Muscle of back (tissue), 11 donors: ENCODE data around the gene APOA4. TPM values are rescaled to one million over a fixed set of nuclear protein-coding genes. Genes with fewer than 3 reads are reported as not detected.
"Not testable (repeated sequence)": the region's sequence is repeated elsewhere in the genome, so short reads cannot be mapped to it uniquely, and the experiment has no call there.

Source experiments
- DNase-seq, 3 donors: peaks; one replicate each; pipeline versions ENCODE4 v3.0.0 to v3.0.0-alpha.2; 2013
- polyA plus RNA-seq, 10 donors: library from polyadenylated mRNA; unstranded; fragments of 120-200 nt; gene quantifications; one replicate each; pipeline ENCODE4 v1.2.1, GENCODE V29; 2013; ENCODE audit not compliant: insufficient read length in 10 of 10

APOA4 gene
- polyA plus RNA-seq, 10 donors: 0.88 TPM; not detected in 9

DNA sequence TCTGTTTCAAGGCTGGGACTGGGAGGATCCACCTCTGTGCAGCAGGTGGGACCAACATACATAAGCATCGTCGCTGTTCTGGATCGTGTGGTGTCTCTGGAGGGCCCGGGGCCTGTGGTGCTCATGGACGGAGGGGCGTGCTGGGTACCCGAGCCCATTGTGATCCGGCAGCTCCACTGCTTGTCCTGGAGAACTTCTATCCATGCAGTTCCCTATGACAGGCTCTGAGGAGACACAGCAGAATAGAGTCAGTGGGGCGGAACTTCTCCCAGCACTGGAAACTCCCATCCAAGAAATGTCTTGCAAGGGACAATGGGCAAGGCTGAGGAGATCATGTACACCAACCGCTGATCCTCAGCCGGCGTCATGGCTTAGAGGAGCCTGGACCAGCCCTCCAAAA lies 26.0 kb upstream of the APOA4 start:
- no peak for DNase-seq

DNA sequence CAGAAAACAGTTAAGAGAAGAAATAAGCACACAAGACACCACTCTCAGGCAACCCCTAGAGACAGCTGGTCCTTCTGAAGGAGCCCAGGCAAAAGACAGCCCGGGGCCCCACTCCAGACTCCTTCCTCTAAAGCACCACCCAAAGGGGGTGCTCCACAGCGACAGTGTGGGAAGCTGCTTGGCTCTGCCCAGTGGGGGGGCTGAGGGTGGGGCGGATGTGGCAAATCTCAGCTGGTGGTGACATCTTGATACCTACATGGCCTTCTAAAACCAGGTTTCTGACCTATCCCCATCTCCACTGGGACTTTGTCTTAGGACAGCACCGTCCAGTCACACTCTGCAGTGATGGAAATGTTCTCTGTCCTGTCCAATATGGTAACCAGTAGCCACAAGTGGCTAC lies 24.5 kb upstream of the APOA4 start:
- DNase-seq: no peak

DNA sequence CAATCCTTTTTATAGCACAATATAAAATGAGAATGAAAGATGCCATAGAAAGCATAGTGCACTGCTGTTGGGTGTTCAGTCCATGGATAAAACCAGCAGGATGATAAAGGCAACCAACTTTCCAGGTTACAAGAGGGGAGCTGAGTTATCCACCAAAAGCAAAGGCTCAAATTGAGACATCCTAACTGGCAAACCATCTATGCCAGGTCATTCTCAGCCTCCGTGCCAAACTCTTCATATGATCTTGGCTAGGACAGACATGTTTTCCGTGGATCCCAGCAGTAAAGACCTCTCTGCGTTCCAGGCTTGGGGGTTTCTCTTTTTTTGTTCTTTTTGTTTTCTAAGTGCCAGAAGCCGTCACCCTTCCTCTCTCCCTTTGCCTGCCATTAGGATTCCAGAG lies 21.6 kb upstream of the APOA4 start:
- no peak for DNase-seq

DNA sequence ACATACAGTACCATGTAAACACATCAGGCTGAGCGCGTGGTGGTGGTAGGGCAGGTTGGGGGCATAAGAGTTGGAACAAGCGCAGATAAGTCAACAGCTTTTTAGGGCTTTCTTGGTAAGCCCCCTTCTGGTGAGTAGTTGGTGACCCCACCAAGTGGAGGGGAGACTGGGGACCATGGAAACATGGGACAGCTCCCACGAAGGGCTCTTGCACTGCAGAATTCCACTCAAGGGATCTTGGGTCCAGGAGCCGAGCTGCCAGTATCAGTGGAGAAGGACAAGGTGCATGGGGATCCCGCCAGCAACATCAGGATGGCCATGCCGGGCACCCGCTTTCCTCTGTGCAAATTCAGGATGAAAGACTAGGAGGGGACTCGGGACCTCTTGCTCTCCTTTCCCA lies 20.6 kb upstream of the APOA4 start:
- no peak for DNase-seq

DNA sequence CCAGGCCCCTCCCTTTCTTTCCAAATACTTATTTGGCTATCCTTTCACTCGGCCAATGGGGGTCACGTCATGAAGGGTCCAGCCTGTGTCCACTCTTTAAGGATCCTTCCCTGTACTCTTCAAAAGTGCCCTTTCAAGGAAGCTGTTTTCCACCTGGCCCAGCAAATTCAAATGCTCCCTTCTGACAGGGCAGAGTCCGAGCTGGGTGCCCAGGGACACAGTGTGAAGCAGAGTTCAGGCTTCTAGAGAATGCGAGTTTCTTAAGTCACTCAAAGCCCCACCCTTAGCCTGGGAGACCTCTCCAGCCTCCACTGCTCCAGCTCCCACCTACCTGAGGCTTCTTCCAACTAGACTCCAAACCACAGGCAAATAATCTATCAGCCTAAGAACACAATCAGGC lies 19.8 kb upstream of the APOA4 start:
- no peak for DNase-seq

DNA sequence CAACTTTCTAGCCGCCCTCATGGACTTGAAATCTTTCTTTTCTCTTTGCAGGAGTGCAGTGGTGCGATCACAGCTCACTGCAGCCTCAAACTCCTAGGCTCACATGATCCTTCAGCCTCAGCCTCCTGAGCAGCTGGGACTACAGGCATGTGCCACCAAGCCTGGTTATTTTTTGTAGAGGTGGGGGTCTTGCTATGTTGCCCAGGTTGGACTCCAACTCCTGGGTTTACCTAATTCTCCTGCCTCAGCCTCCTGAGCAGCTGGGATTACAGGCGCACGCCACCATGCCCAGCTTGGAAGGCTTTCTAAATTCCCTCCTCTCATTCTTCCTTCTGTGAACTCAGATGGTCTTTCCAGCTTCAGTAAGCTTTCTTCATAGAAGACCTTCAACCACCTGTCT lies 19.0 kb upstream of the APOA4 start:
- no peak for DNase-seq

DNA sequence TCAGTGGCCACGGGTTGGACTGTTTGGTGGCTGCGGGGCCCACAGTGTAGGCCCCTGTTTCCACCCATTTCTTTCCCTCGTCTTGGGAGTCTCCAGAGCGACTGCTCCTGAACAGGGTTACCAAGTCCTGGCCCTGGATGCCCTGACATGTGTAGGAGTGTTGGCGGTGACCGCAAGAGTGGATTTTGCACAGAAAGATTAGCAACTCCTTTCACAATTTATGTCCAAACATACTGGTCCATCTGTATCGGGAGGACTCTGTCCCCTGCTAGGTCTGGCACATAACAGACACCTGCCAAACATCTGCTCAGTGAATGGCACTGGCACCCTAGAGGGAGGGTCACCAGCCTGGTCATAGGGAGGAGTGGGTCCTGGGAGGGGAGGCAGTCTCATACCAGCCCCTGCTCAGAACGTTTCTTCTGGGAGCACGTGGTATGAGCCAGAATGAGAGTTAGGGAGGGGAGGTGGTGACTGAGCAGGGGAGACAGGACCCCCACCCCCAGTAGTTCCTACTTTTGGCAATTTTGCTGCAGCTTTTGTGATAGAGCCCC lies 17.7 kb upstream of the APOA4 start:
- no peak for DNase-seq

DNA sequence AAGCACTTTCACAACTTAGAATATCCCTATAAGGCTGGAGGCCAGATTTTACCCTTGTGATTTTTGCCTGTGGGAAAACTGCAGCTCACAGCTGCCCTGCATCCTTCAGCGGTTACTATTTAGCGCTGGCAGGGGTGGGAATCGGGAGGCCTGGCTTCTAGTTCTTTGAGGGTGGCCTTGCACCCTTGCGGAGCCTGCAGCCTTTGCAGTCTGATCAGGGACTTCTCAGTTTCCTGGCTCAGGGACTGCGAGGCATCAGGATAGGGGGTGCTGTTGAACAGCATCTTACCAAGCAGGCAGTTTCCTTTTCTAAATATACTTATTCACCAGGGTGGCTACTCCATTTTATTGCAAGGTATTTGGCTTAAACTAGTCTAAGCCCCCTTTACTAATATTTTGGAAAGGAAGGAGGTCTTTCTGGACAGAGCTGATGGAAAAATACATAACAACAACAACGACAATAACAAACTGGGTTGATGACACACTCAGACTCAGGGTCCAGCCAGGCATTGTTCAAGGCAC lies 17.2 kb upstream of the APOA4 start:
- peak in 1 of 3 donors; percentile 39 for DNase-seq

DNA sequence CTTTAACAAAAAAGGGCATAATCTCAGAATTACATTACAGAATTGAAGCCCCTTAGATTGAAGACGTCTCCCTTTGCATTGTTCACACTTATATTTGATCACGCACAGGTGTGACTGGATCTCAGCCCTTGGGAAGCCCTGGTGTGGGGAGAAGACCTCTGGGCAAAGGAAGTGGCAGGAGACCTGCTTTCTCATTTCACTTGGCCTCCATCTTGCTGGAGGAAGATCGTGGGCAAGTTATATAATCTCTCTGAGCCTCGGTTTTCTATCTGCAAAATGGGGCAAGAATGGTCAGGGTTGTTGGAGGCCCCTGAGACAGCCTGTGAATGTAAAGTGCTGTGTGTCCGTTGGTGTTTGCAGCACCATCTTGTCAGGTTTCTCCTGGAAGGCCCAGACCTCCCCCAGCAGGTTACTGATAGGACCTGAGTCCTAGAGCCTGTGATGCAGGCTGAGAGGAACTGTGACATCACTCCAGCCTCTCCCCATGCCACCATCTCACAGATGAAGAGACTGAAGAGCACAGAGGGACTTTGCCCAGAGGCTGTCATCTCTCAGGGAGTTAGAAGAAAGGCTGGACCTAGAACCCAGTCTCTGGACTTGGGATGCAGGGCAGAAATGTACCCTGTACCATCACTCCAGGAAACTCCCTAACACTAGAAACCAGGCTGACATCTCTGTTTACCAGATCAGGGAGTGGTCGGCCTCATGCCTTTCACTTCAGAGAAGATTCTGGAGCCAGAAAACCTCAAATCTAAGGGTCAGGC lies 15.4 kb upstream of the APOA4 start:
- no peak for DNase-seq

DNA sequence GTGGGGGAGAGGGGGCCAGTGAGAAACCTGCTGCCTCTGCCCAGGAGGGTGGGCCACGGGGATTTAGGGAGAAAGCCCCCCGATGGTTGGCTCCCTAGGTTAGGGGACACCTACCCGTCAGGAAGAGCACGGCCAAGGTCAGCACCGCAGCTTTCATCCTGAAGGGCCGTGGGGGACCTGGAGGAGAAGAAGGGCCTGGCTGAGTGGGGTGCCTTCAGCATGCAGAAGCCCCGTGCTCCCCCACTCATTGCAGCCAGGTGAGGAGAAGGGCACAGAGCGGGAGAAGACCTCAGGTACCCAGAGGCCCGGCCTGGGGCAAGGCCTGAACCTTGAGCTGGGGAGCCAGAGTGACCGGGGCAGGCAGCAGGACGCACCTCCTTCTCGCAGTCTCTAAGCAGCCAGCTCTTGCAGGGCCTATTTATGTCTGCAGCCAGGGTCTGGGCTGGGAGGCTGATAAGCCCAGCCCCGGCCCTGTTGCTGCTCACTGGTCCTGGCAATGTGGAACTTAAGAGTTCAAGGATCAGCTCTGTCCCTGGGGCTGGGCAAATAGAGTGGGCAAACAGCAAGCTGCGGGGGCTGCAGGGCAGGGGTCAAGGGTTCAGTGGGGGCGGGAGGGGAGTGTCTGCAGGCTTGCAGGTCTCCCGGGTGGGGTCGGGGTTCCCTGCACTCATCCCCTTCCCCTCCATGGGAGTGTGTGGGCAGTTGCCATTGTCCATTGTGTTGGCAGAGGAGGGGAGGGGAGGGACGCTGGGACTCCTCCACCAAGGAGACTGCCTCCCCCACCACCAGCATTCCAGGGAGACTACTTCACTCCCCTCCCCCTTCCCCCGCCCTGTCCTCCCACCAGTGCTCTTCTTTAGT lies 14.4 kb upstream of the APOA4 start, which contains the start of gene APOA1:
TSS of gene APOA1 (minus strand) at position 392 of the 861 bp plus-strand sequence. CDS start at position 157, 235 bp downstream.
- DNase-seq: no peak

DNA sequence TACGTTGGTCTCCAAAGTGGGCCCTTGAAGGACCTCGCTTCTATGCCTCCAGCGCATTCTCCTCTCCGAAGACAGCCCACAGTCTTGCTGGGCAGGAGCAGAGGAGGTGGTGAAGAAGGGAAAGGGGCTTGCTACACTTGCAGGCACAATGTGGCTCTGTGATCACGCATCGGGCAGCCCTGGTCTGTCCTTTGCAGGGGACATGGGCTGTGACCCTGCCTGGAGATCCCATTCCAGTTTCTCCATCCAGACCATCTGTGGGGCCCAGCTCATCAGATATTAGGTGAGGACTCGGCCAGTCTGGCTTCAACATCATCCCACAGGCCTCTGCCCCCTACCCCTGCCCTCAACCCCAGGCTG lies 13.5 kb upstream of the APOA4 start:
- no peak for DNase-seq

DNA sequence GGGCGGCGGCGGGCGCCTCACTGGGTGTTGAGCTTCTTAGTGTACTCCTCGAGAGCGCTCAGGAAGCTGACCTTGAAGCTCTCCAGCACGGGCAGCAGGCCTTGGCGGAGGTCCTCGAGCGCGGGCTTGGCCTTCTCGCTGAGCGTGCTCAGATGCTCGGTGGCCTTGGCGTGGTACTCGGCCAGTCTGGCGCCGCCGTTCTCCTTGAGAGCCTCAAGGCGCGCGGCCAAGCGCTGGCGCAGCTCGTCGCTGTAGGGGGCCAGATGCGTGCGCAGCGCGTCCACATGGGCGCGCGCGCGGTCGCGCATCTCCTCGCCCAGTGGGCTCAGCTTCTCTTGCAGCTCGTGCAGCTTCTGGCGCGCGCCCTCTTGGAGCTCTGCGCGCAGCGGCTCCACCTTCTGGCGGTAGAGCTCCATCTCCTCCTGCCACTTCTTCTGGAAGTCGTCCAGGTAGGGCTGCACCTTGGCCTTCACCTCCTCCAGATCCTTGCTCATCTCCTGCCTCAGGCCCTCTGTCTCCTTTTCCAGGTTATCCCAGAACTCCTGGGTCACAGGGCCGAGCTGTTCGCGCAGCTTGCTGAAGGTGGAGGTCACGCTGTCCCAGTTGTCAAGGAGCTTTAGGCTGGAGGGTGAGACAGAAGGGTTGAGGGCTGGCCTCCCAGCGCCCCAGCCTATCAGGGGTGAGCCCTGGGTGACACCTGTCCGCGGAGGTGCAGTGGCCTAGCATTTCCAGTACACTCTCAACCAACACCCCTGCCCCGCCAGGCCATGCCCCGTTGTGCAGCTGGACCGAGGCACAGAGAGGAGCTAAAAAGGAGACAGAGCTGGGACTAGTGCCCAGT lies 12.9 kb upstream of the APOA4 start:
- DNase-seq: peak; percentile 88 to 95 (median 91)

DNA sequence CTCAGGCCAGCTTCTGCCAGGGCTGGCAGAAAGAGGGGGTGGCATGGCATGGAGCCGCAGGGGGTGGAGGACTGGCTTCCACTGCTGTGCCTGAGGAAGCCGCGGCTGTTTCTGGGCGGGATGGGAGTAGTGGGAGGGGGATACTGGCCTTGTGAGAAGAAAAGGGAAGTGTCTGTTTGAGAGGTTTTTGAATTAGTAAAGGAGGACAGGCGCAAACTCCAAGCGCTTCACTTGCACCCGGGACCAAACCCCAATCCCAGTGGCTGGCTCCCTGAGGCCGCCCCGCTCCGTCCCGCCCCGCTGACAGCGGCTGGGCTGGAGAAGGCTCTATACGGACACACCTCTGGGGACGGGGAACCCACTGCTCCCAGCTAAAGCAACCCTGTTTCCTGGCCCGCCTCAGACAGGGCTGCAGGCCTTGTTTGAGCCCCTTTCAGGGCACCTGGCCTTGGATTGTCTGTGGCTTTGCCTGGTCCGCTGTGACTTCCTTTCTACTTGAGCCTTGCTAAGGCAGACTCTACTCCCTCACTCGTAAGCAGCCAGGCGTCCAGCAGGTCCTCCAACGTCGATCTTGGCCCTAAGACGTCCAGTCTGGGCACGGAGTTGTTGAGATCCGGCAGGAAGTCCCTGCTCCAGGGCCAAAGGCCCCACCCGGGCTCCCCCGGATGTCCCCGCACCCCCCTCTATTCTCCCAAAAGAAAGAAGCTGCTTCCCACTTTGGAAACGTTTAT lies 12.1 kb upstream of the APOA4 start:
- DNase-seq: no peak

DNA sequence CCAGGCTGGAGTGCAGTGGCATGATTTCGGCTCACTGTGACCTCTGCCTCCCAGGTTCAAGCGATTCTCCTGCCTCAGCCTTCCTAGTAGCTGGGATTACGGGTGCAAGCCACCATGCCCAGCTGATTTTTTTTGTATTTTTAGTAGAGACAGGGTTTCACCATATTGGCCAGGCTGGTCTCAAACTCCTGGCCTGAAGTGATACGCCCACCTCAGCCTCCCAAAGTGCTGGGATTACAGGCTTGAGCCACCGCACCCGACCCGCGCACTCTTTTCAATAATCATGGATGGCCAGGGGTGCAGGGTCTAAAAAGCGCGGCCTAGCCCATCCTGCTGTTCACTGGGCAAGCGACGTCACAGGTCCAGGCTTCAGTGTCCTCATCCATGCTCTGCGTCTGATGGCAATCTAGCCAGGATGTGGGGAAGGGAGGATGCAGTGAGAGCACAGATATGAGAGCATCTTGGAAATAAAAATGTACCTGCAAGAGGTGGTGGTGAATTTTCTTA lies 11.5 kb upstream of the APOA4 start:
- not testable (repeated sequence) for DNase-seq

DNA sequence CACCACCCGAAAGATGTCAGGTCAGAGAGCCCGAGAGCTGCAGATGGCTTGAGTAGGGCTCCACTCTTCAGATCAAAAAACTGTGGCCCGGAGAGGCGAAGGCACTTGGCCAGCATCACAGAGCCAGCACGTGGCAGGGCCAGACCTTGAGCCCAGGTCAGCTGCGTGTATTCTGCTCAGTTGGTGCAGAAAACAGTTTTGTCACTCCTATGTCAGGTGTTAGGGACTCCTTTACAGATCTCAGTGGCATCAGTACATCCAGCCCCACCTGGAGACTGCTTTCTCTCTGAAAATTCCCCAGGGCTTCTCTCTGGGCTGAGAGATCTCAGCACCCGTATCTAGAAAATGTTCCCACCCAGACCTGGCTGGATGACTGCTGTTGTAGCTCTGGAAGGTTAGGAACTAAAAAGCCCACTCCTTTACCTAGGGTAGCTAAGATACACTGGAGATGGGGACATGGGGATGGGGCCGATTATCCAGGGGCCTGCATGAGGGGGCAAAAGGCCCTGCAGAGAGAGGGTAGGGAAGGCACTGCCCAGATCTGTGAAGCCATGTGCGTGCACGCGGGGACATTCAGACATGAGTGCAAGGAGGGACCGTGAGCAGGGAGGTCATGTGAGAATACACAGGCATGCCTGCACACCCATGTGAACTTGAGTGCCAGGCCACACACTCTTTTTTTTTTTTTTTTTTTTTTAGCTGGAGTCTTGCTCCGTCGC lies 10.9 kb upstream of the APOA4 start:
- no peak for DNase-seq

DNA sequence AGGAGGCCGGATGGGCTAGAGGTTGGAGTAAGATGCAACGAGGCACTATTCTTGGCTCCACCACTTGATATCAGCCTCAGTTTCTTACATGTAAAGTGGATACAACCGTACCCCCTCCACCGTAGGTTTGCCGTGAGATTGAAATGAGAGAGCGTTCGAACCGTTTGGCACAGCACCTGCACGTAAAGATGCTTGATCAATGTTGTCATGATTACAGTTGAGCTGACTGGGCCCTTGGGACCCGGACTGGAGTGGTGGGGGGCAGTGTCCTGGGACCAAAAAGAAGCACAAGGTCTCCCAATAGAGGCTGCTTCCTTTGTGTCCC lies 10.3 kb upstream of the APOA4 start:
- no peak for DNase-seq

DNA sequence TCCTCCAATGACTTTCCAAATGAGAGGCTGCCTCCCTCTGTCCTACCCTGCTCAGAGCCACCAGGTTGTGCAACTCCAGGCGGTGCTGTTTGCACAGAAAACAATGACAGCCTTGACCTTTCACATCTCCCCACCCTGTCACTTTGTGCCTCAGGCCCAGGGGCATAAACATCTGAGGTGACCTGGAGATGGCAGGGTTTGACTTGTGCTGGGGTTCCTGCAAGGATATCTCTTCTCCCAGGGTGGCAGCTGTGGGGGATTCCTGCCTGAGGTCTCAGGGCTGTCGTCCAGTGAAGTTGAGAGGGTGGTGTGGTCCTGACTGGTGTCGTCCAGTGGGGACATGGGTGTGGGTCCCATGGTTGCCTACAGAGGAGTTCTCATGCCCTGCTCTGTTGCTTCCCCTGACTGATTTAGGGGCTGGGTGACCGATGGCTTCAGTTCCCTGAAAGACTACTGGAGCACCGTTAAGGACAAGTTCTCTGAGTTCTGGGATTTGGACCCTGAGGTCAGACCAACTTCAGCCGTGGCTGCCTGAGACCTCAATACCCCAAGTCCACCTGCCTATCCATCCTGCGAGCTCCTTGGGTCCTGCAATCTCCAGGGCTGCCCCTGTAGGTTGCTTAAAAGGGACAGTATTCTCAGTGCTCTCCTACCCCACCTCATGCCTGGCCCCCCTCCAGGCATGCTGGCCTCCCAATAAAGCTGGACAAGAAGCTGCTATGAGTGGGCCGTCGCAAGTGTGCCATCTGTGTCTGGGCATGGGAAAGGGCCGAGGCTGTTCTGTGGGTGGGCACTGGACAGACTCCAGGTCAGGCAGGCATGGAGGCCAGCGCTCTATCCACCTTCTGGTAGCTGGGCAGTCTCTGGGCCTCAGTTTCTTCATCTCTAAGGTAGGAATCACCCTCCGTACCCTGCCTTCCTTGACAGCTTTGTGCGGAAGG lies 9.5 kb upstream of the APOA4 start:
- no peak for DNase-seq

DNA sequence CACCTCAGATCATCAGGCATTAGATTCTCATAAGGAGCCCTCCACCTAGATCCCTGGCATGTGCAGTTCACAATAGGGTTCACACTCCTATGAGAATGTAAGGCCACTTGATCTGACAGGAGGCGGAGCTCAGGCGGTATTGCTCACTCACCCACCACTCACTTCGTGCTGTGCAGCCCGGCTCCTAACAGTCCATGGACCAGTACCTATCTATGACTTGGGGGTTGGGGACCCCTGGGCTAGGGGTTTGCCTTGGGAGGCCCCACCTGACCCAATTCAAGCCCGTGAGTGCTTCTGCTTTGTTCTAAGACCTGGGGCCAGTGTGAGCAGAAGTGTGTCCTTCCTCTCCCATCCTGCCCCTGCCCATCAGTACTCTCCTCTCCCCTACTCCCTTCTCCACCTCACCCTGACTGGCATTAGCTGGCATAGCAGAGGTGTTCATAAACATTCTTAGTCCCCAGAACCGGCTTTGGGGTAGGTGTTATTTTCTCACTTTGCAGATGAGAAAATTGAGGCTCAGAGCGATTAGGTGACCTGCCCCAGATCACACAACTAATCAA lies 8.8 kb upstream of the APOA4 start:
- DNase-seq: no peak
